GM18951 (cell line): ENCODE measurements around the gene SAXO2.
"Not testable (repeated sequence)": the region's sequence is repeated elsewhere in the genome, so short reads cannot be mapped to it uniquely, and the experiment has no call there.

ENCODE experiments used
- POLR2A ChIP-seq: IDR thresholded peaks from 4 replicates; pipeline ENCODE4 v1.6.1; 2011; ENCODE audit warnings: mild to moderate bottlenecking; ENCODE audit not compliant: insufficient read length, insufficient read depth; ENCODE audit errors: extremely low read depth
- in situ Hi-C: fragments of 300-500 bp; cut with MboI; formaldehyde crosslinking; loops from one replicate; pipeline ENCODE4 v1.12.0; 2022; ENCODE audit warnings: low sequenced_read_pairs, mixed read lengths, inconsistent platforms; ENCODE audit not compliant: unreplicated experiment

The SAXO2 gene, protein sequence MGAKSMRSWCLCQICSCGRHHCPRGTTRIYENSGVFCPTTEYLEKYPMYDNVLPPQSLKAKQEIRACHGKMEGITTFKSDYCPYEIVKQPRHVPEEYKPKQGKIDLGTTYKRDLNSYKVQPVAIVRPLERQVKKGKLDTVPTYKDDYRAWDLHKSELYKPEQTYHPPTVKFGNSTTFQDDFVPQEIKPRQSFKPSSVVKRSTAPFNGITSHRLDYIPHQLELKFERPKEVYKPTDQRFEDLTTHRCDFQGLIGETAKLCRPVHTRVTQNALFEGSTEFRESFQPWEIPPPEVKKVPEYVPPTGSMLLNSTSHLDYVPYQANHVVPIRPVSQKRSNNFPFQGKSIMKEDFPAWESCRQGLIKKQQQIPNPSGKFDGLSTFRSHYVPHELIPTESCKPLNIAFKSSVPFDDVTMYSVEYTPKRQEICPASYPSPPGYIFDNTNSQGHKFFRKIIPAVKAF

DNA sequence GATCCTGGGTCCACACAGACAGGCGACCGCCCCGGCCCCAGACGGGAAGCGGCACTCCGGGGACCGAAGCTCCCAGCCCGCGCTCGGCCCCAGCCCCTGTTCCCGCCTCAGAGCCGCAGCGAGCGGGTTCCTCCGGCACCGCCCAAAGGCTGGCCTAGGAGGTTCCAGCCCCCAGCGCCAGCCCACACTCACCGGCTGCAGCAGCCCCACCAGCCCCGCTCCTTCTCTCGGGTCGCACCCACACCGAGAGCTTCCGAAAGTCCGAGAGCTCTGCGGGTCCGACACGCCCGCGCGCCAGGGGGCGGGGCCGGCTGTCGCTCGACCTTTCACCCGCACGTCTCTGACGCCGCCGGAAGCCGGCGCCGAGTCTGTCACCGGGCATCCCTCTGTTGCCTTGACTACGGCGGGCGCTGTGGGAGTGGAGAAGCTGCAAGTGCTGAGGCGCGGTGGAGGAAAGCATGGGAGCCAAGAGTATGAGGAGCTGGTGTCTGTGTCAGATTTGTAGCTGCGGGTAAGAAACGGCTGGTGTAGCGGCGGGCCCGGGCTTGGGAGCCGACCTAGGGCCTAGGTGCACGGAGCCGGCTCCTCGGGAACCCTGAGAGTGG is at the start of gene SAXO2, which contains the start of gene EFL1:
TSS of gene SAXO2 (plus strand) at position 397 of the 605 bp plus-strand sequence. CDS start at position 459, 62 bp downstream.
TSS of gene EFL1 (minus strand) at position 313 of the 605 bp plus-strand sequence. CDS start 956 bp downstream, outside the sequence.
- TF ChIP-seq POLR2A, result peak; percentile 78
- in situ Hi-C loops, result no loop called here

DNA sequence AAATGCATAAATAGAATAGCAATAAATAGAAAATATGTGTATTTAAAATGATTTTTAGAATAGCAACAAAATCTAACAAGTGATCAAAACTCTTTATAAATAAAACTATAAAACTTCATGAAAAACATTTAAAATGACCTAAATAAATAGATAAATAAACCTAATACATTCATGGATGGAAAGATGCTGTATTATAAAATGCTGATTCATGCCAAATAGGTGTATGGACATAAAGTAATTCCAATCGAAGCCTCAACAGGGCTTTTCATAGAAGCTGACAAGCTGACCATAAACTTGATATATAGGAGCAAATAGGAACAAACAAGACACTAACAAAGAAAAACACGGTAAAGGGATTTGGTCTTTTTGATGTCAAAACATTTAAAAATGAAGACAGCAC is 46.5 kb upstream of the SAXO2 start:
- in situ Hi-C loops, result loop anchor here (10.0 kb wide), 1 partner anchor 1909 kb away; no protein-coding TSS in a partner anchor

DNA sequence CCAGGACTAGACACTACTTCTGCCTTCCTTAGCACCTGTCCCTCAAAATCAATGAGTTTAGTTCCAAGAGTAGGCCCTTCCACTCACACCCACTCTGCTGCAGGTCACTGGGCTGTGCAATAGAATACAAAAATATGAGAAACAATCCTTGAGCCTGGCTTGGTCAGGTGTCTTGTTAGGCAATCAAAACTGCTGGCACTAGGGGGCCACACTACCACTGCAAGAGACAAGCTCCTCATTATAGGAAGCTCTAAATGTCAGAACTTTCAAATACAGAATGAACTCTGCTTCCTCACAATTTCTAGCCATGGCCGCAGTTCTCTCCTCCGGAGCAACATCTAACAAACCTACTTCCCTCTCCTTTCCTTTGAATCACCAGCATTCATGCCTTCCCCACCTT is 41.1 kb upstream of the SAXO2 start:
- in situ Hi-C loops, result not testable (repeated sequence)

DNA sequence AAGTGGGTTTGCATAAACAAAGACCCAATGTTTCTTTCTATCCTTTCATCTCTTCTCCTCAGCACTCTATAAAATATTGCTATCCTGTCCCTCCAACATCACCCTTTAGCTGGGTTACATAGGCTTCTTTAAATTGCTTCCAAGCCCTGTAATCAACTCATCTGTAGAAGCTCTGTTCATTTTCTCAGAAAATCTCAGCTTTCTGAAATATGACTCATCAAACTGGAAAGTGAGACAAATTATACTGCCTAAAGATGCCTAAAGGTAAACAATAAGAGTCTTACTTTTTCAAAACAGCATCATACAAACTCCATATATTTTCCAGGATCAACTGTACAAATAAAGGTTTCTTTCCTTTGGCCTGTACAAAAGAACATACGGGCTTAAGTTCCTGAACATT is 33.9 kb upstream of the SAXO2 start:
- in situ Hi-C loops, result no loop called here
- TF ChIP-seq POLR2A, result no peak

DNA sequence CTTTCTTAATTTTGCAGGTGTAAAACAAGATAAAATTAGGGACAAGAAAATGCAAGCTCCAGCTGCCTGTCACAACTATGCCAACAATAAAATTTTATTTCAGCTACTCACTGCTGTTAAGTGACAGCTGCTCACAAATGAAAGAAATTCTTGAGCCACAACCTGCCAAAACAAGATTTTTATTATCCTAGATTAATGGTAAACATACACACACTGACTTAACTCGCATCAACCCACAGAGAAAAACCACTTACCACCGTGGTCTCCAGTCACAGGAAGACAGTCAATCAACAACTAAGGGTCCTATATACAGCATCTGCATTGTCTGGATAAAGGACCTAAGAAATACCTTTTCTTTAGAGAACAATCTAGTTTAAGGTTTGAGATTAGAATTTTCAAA is 31.4 kb upstream of the SAXO2 start:
- in situ Hi-C loops, result no loop called here
- TF ChIP-seq POLR2A, result no peak

DNA sequence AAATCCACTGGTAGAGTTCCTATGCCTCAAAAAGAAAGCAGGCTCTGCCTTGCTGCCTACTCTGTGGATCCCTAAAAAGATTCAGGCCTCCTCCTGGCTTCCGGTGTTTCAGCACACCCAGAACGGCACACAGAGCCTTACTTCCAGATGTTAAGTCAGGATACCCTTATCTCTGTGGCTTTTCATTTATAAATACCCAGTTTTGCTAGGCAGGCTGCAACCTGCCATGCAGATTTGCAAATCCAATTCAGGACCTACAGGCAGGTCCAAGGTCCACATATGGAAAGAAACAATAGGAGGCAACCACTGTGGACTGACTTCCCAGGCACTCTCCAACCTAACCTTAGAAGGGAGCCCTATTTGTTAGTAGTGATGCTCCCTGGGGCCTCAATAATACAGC is 30.8 kb upstream of the SAXO2 start:
- in situ Hi-C loops, result no loop called here
- TF ChIP-seq POLR2A, result no peak

DNA sequence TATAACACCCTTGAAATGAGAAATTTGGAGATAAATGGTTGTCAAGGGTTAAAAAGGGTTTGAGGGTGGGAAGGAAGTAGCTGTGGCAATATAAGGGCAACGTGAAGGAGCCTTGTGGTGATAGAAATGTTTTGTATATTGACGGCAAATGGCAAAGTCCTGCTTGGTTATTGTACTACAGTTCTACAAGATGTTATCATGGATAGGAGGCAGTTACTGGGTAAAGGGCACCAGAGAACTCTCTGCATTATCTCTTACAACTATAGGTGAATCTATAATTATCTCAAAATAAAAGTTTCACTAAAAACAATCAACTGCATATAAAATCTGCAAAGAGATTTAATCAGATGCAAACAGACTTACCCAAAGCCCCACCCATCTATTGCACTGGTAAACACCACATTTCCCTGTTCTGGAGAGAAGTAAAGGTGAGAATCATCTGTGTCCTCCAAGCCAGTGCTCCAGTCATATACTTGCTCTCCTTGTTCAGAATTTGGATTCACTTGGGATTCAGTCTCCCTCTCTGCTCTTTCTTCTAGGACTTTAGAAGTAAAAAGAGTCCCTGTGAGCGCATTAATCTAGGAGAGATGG is 24.6 kb upstream of the SAXO2 start:
- in situ Hi-C loops, result not testable (repeated sequence)

DNA sequence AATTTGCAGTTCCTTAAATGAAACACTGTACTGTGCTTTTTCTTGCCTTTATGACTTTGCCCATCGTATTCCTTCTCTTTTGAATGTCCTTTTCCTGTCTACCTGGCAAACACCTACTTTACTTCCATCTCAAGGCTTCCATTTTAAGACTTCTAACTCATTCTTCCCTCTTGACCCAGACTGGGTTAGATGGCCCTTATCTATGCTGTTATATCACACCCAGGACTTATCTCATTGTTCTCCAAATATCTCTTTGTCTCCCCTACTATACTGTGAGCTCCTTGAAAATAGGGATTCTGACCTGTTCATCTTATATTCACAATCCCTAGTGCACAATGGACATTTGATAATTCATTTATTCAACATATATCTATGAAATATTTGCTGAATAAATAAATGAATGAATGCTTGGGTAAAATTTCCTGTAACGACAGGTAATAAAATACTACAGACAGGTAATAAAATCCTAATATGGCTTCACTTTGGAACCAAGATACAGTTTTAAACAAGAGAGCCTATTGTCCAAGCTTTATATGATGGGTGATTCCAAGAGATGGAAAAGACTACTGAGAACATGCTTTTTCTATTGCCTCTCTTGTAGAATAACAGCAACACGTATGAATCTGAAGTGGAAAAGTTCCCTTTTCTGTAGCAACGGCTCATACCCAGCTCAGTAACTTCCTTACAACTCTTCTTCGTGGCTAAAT is 22.8 kb upstream of the SAXO2 start:
- in situ Hi-C loops, result loop anchor here (10.0 kb wide), 1 partner anchor 1855 kb away; no protein-coding TSS in a partner anchor
- no peak for TF ChIP-seq POLR2A

DNA sequence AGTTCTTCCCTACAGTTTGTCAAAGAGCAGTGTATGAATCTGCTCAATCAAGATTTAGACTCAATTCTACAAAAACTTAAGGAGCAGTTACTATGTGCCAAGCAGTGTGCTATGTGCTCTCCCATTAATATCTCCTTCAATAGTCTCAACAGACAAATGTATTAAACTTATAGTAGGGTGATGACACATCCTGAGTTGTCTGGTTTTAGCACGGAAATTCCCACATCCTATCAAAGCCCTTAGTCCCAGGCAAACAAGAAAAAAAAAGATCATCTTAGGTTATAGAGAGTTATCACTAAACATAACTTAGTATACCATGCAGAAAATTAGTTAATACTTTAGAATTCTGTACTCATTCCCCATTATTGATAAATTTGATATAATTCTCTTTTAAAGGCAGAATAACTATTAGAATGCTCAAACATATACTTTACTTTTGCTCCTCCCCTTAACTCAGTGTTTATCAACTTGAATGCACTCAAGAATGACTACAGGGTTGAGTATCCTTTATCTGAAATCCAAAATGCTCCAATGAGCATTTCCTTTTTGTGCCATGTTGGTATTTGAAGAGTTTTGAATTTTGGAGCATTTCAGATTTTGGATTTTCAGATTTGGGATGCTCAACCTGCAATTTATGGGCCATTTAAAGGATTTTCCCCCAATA is 20.6 kb upstream of the SAXO2 start:
- in situ Hi-C loops, result loop anchor here (10.0 kb wide), 1 partner anchor 1853 kb away; no protein-coding TSS in a partner anchor

DNA sequence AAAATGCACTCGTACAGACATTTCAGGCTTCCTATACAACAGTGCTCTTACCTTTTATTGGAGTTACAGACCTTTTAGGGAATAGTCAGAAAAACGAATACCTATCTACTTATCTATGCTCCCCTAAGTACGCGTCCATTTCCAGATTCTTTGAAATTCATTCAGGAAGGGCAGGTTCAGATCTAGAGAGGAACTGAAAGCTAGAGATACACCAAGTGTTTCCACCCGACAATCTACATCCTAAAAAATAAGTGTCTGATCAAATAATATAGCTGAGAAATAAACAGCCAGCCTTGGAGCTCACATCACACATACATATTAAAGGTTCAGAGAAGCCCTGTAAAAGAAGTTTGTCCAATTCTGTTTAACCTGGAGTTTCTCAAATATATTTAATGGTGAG is 19.0 kb upstream of the SAXO2 start:
- in situ Hi-C loops, result loop anchor here (10.0 kb wide), 1 partner anchor 1851 kb away; no protein-coding TSS in a partner anchor

DNA sequence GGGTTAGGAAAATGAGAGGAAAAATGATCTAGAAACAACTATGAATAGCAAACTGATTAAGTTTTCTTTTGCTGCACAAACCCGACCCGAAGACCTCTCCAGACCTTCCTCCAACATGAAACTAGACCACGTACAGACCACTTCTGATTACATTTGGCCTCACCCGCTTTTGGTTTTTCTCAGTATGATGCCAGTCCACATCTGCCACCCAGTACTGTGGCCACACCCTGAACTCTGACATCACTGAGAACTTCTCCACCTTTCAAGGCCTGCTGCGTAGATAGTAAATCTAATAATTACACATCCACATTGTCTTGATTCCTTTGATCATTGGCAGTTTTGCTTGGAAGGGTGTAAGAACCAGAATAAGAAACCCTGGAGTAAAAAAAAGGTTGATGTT is 16.7 kb upstream of the SAXO2 start:
- in situ Hi-C loops, result loop anchor here (10.0 kb wide), 1 partner anchor 1849 kb away; no protein-coding TSS in a partner anchor

DNA sequence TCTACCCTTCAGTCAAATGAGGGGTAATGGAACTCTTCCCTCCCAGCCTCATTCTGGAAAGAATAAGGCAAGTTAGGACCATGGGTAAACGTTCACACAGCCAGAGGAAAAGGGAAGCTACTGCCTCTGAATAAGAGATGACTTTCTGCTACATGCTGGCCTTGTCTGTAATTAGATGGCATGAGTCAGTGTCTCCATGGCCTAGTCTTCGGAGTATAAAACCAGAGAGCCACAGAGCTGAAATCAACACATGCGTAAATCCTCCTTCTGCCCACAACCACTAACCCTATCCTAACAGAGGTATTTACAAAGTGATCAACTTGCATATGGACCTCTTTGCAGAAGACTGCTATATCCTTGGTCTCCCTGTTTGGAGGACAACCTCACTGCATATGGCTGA is 14.4 kb upstream of the SAXO2 start:
- in situ Hi-C loops, result loop anchor here (10.0 kb wide), 1 partner anchor 1847 kb away; no protein-coding TSS in a partner anchor

DNA sequence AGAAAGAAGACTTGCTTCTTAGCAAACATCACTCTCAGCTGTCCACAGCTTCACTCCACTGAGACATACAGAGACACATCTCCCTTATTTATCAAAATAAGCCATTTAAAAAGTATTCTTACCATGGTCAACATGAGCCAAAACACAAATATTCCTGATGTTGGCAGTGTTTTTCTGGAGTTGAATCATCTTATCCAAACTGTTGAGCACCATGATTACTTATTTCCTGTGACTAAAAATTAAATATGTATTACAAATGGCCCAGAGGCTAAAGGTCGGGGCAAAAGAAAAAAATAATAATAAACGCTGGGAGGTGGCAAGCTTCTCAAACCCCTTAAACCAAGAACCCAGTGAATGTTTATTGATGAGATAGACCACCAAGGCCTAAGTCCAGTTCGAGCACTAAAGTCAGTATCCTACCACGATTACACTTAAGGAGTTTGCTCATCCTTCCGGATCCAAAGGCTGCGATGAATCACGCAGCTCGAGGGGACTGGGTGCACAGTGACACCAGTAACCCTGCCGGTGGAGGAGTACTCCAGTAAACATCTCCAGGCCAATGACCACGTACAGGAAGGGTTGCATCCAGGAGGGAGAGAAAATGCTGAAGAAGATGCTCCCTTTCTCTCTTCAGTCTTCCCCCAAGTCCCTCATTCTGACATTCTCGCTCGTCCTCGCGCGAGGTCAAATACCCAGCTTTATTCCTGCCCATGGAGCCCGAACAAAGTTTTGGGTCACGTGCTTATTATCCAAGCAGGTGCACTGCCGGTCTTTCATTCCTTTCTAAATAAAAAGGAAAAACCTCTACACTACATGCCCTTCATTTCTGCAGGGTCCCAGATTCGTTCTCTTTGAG is 824 bp upstream of the SAXO2 start:
- in situ Hi-C loops, result not testable (repeated sequence)
